ENCODE results near the gene DPH6. TPM values are rescaled to one million over a fixed set of nuclear protein-coding genes. Genes with fewer than 3 reads are reported as not detected.

DPH6 gene
- total RNA-seq, 1 experiment from 2014 or later = 25.7 TPM

DNA sequence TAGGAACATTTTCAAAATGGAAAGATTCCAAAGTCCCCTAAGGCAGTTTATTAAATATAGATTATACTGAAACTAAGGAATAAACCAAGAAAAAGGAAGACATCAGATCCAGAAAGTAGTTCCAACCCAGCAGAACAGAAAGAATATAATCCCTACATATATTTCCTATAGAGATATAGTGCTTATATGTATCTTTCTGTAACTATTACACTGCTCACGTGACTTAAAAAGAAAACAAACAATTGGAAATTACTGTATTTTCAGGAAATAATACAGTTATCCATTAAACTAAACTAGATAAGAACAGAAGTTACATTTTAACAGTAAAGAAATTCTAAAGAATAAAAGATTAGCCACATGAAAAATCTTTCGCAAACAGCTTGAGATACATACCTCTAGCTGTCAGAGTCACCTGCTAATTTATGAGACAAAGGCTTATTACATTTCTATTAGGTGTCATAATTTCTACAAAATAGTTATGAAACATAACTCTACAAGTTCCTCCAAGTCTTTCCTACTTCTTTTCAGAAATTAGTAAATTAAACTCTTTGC, 10.5 kb downstream of the DPH6 start:
- Histone ChIP-seq H3K4me3 (ENCODE audit: low read depth, low read length, poor library complexity, severe bottlenecking) (no peak overlapping the region), H3K9me3 (ENCODE audit: low read depth, low read length, poor library complexity, severe bottlenecking) (no peaks in the 10 kb centered on the region), H3K27me3 (replicated peaks; ENCODE audit: insufficient read depth, low read depth, low read length, poor library complexity) (no peaks in the 10 kb centered on the region), H3K4me1 (ENCODE audit: insufficient read depth, low read length, poor library complexity, severe bottlenecking) (no peaks in the 10 kb centered on the region), H3K27ac (ENCODE audit: low read depth, low read length, poor library complexity, severe bottlenecking) (no peak overlapping the region), H3K36me3 (ENCODE audit: insufficient read depth, low read length, poor library complexity, severe bottlenecking) (no peaks in the 10 kb centered on the region)
- intact Hi-C loops (cut with micrococcal nuclease; ENCODE audit: unreplicated experiment) = no loop called here
- no TSS peak for BruUV-seq (replicated peaks)
- DNase-seq (ENCODE audit: low spot score) = no peak
- POLR2A ChIA-PET (ENCODE audit: low non-redundant PET) = no interaction called here
- CTCF ChIA-PET = no interaction called here
- no peak for TF ChIP-seq EZH2 (IDR thresholded peaks at IDR 0.05; ENCODE audit: borderline replicate concordance, low read depth, low read length, poor library complexity, severe bottlenecking)
- TF ChIP-seq, protein P1, sequence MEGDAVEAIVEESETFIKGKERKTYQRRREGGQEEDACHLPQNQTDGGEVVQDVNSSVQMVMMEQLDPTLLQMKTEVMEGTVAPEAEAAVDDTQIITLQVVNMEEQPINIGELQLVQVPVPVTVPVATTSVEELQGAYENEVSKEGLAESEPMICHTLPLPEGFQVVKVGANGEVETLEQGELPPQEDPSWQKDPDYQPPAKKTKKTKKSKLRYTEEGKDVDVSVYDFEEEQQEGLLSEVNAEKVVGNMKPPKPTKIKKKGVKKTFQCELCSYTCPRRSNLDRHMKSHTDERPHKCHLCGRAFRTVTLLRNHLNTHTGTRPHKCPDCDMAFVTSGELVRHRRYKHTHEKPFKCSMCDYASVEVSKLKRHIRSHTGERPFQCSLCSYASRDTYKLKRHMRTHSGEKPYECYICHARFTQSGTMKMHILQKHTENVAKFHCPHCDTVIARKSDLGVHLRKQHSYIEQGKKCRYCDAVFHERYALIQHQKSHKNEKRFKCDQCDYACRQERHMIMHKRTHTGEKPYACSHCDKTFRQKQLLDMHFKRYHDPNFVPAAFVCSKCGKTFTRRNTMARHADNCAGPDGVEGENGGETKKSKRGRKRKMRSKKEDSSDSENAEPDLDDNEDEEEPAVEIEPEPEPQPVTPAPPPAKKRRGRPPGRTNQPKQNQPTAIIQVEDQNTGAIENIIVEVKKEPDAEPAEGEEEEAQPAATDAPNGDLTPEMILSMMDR (conservative IDR thresholded peaks at IDR 0.05; ENCODE audit: low read depth, low read length) = no peak

DNA sequence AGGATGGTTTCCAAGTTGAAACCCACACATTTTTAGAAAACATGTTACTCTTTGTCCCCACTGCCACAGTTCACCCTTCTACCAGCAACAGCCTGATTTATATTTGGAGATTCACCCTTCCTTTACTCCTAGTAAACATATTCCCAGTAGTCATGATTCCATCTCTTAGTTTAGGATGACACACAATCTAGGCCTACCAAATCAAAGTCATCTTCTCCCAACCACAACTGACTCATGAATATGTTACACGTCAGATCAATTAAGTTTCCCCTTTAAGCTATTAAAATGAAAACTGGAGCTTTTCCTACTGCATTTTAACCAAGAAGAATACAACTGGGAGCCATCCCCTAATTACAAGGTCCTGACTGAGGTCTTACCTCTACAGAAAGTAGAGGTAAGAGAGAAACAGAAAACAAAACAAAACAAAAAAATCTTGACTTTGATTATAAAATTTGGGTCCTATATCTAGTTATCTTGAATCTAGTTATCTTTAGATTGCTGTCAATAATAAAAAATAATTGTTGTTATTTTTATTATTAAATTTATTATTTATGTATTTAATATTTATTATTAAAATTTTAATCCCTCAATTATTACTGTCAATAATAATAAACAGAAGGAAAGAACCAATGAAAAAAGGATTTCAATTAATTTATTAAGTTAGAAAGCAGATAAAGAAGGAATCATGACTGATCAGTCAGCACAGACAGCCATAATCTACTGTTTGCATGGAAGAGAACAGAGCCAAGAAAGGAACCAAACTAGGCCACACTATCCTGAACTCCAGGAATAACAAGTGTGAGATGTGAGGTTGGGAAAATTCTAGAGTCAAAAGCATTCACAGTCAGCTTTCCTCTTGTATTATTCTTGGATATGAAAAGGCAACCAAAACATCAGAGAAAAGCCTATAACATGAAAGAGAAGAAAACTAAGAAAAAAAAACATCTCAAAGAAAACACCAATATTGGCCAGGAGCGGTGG, 12.5 kb downstream of the DPH6 start:
- ChIA-PET CTCF (no interaction called here), POLR2A (ENCODE audit: low non-redundant PET) (no interaction called here)
- intact Hi-C loops (cut with micrococcal nuclease; ENCODE audit: unreplicated experiment) = no loop called here
- Histone ChIP-seq H3K9me3 (ENCODE audit: low read depth, low read length, poor library complexity, severe bottlenecking) (no peaks in the 10 kb centered on the region), H3K27me3 (replicated peaks; ENCODE audit: insufficient read depth, low read depth, low read length, poor library complexity) (no peaks in the 10 kb centered on the region), H3K4me1 (ENCODE audit: insufficient read depth, low read length, poor library complexity, severe bottlenecking) (no peaks in the 10 kb centered on the region), H3K4me3 (ENCODE audit: low read depth, low read length, poor library complexity, severe bottlenecking) (no peak overlapping the region), H3K36me3 (ENCODE audit: insufficient read depth, low read length, poor library complexity, severe bottlenecking) (peaks cover 3% of the 10 kb centered on the region), H3K27ac (ENCODE audit: low read depth, low read length, poor library complexity, severe bottlenecking) (no peak overlapping the region)
- no TSS peak for BruUV-seq (replicated peaks)
- TF ChIP-seq, protein P1 (conservative IDR thresholded peaks at IDR 0.05; ENCODE audit: low read depth, low read length) = no peak
- TF ChIP-seq EZH2 (IDR thresholded peaks at IDR 0.05; ENCODE audit: borderline replicate concordance, low read depth, low read length, poor library complexity, severe bottlenecking) = no peak
- DNase-seq (ENCODE audit: low spot score) = no peak

DNA sequence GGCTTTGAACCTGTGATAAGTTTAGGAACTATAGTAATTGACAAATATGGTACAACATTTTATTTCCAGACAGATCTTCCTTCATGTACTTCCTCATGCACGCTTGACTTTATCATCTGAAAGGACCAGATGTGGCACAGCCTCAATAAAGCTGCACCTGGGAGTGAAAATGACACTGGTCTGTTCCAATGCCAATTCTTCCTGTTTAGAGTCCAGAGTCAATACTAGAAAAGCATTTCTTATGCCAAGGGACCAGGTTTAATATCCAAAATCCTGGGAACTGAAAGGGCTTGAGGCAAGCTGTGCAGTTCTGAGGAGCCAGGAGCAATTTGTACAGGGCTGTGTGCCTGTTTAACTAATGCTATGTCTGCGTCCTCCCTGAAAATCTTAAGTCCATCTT, 15.3 kb downstream of the DPH6 start:
- DNase-seq (ENCODE audit: low spot score) = no peak
- POLR2A ChIA-PET (ENCODE audit: low non-redundant PET) = no interaction called here
- TF ChIP-seq EZH2 (IDR thresholded peaks at IDR 0.05; ENCODE audit: borderline replicate concordance, low read depth, low read length, poor library complexity, severe bottlenecking) = no peak
- TF ChIP-seq, protein P1 (conservative IDR thresholded peaks at IDR 0.05; ENCODE audit: low read depth, low read length) = no peak
- Histone ChIP-seq H3K27ac (ENCODE audit: low read depth, low read length, poor library complexity, severe bottlenecking) (no peak overlapping the region), H3K4me1 (ENCODE audit: insufficient read depth, low read length, poor library complexity, severe bottlenecking) (no peaks in the 10 kb centered on the region), H3K27me3 (replicated peaks; ENCODE audit: insufficient read depth, low read depth, low read length, poor library complexity) (no peaks in the 10 kb centered on the region), H3K9me3 (ENCODE audit: low read depth, low read length, poor library complexity, severe bottlenecking) (no peaks in the 10 kb centered on the region), H3K36me3 (ENCODE audit: insufficient read depth, low read length, poor library complexity, severe bottlenecking) (peaks cover 3% of the 10 kb centered on the region), H3K4me3 (ENCODE audit: low read depth, low read length, poor library complexity, severe bottlenecking) (no peak overlapping the region)
- no TSS peak for BruUV-seq (replicated peaks)
- intact Hi-C loops (cut with micrococcal nuclease; ENCODE audit: unreplicated experiment) = no loop called here
- CTCF ChIA-PET = no interaction called here

All from A673 (cell line).